Right atrium auricular region (tissue), 2 donors: ENCODE measurements around the gene OR2A25. TPM values are rescaled to one million over a fixed set of nuclear protein-coding genes. Genes with fewer than 3 reads are reported as not detected.

Experiments used
- DNase-seq: peaks from one replicate; pipeline ENCODE4 v3.0.0-alpha.2; 2019; ENCODE audit warnings: low spot score
- H3K27ac ChIP-seq, 2 donors: fragments of 200-600 bp; sonication (generic); 1 replicate in 1 of 2; 2 replicates in 1 of 2; pipeline ENCODE4 v1.5.1; 2016 to 2019
- H3K27me3 ChIP-seq, 2 donors: fragments of 200-600 bp; sonication (generic); one replicate each; pipeline versions ENCODE4 v1.5.1 to v1.6.0; 2017 to 2019
- H3K36me3 ChIP-seq: fragments of 200-600 bp; sonication (generic); one replicate; pipeline ENCODE4 v1.5.1; 2016
- H3K4me1 ChIP-seq, 2 donors: fragments of 200-600 bp; sonication (generic); one replicate each; pipeline versions ENCODE4 v1.5.1 to v1.6.0; 2017 to 2019
- H3K4me3 ChIP-seq, 2 donors: fragments of 200-600 bp; sonication (generic); 1 replicate in 1 of 2; 2 replicates in 1 of 2; pipeline ENCODE4 v1.5.1; 2017 to 2019; ENCODE audit warnings: mild to moderate bottlenecking in 1 of 2, moderate library complexity in 1 of 2
- H3K9me3 ChIP-seq, 2 donors: fragments of 200-600 bp; sonication (generic); one replicate each; pipeline ENCODE4 v1.5.1; 2019
- CTCF ChIP-seq, 2 donors: fragments of 200-600 bp; sonication (generic); IDR thresholded peaks; one replicate each; pipeline ENCODE4 v1.5.1; 2019; ENCODE audit warnings: antibody characterized with exemption in 2 of 2
- total RNA-seq, 2 donors: library from RNA; depleted of rRNA; stranded (reverse); fragments of >200 nt; gene quantifications; one replicate each; pipeline ENCODE4 v1.1.0, GENCODE V29; 2016

The OR2A25 gene
- total RNA-seq, 2 donors from 2014 or later, result not detected

- Histone ChIP-seq H3K27ac (no peak overlapping the region), H3K4me3 (no peak overlapping the region), H3K4me1 (no peaks in the 10 kb centered on the region), H3K9me3 (no peaks in the 10 kb centered on the region), H3K27me3 (no peaks in the 10 kb centered on the region), H3K36me3 (no peaks in the 10 kb centered on the region)
- no peak for DNase-seq
- TF ChIP-seq CTCF (IDR thresholded peaks at IDR 0.05), result no peak
These were observed 40.7 kb downstream of the OR2A25 start for GRCh38 chr7:144110272-144110671.

- no peaks in the 10 kb centered on the region for H3K9me3 ChIP-seq
- H3K4me3 ChIP-seq, result no peak overlapping the region
- no peaks in the 10 kb centered on the region for H3K27me3 ChIP-seq
- TF ChIP-seq CTCF (IDR thresholded peaks at IDR 0.05), result no peak
- no peak overlapping the region for H3K27ac ChIP-seq
- H3K36me3 ChIP-seq, result no peaks in the 10 kb centered on the region
- no peaks in the 10 kb centered on the region for H3K4me1 ChIP-seq
- no peak for DNase-seq
These were observed 44.0 kb downstream of the OR2A25 start for GRCh38 chr7:144113651-144114050.

- TF ChIP-seq CTCF (IDR thresholded peaks at IDR 0.05), result no peak
- Histone ChIP-seq H3K4me1 (no peaks in the 10 kb centered on the region), H3K4me3 (no peak overlapping the region), H3K9me3 (no peaks in the 10 kb centered on the region), H3K36me3 (no peaks in the 10 kb centered on the region), H3K27me3 (no peaks in the 10 kb centered on the region), H3K27ac (no peak overlapping the region)
- DNase-seq, result no peak
These were observed 48.7 kb downstream of the OR2A25 start for GRCh38 chr7:144118341-144118740.

- no peak within 1 kb of the TSS for H3K4me3 ChIP-seq
- H3K36me3 ChIP-seq, result no peaks in the 10 kb centered on the region
- DNase-seq, result no peak
- no peak for TF ChIP-seq CTCF (IDR thresholded peaks at IDR 0.05)
- H3K4me1 ChIP-seq, result no peaks in the 10 kb centered on the region
- no peaks in the 10 kb centered on the region for H3K9me3 ChIP-seq
- H3K27me3 ChIP-seq, result no peaks in the 10 kb centered on the region
- H3K27ac ChIP-seq, result no peak within 1 kb of the TSS
These were observed 53.3 kb downstream of the OR2A25 start, which contains the start of gene OR2A14 for GRCh38 chr7:144122876-144123275. OR2A14 (plus strand) TSS chr7:144123176; CDS start chr7:144129113, 5,937 bp downstream.

Other genes with a start within 250 kb of the OR2A25 start
- 10 to 100 TPM; 27.9 to 32.1 TPM for gene TCAF1, start 167.6 kb upstream of the OR2A25 start, total RNA-seq
- not detected for gene OR2F2, start 134.6 kb upstream of the OR2A25 start, total RNA-seq
- not detected for gene OR2F1, start 115.0 kb upstream of the OR2A25 start, total RNA-seq
- gene OR6B1, start 69.5 kb upstream of the OR2A25 start, total RNA-seq, result not detected
- not detected for gene OR2A5, start 20.9 kb upstream of the OR2A25 start, total RNA-seq
- gene OR2A12, start 16.5 kb downstream of the OR2A25 start, total RNA-seq, result not detected
- gene OR2A2, start 39.8 kb downstream of the OR2A25 start, total RNA-seq, result not detected
- gene OR2A14, start 53.4 kb downstream of the OR2A25 start, total RNA-seq, result not detected
- under 1 TPM; 0.59 to 0.90 TPM for gene CTAGE4, start 113.7 kb downstream of the OR2A25 start, total RNA-seq
- gene ARHGEF35, start 126.0 kb downstream of the OR2A25 start, total RNA-seq, result 1 to 10 TPM; 1.7 TPM
- gene OR2A42, start 169.8 kb downstream of the OR2A25 start, total RNA-seq, result under 1 TPM; 0.11 to 0.39 TPM
- 1 to 10 TPM in 1 of 2 donors, under 1 TPM in 1; 0.94 to 2.7 TPM for gene OR2A7, start 195.0 kb downstream of the OR2A25 start, total RNA-seq
- gene CTAGE8, start 199.5 kb downstream of the OR2A25 start, total RNA-seq, result 1 to 10 TPM in 1 of 2 donors, not detected in 1; 1.2 TPM
- gene OR2A1, start 242.6 kb downstream of the OR2A25 start, total RNA-seq, result under 1 TPM in 1 of 2 donors, not detected in 1; 0.28 TPM